Measurements from ENCODE around the gene KIAA1614. TPM values are rescaled to one million over a fixed set of nuclear protein-coding genes. Genes with fewer than 3 reads are reported as not detected.

The KIAA1614 gene
- total RNA-seq, 4 donors from 2014 or later = 6.3 to 13.9 (median 10.1) TPM

DNA sequence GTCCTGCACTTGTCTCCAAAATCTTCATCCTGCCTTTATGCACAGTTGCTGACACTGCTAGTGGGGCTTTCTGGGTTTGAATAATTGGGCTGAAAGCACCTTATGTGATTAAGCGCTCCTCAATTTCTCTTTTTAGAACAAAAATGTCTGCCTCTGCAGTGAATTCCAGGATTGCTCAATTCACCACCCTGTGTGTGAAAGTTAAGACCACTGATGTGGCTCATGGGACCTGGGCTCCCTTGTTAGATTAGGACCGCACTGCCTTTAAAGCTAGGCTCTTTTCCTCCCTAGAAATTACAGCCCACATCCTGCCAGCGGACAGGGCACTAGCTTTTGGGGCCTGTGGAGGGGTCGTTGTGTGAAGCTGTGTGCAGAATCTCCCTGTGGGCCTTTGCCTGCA is 18.8 kb downstream of the KIAA1614 start:
- TF ChIP-seq, protein P1, sequence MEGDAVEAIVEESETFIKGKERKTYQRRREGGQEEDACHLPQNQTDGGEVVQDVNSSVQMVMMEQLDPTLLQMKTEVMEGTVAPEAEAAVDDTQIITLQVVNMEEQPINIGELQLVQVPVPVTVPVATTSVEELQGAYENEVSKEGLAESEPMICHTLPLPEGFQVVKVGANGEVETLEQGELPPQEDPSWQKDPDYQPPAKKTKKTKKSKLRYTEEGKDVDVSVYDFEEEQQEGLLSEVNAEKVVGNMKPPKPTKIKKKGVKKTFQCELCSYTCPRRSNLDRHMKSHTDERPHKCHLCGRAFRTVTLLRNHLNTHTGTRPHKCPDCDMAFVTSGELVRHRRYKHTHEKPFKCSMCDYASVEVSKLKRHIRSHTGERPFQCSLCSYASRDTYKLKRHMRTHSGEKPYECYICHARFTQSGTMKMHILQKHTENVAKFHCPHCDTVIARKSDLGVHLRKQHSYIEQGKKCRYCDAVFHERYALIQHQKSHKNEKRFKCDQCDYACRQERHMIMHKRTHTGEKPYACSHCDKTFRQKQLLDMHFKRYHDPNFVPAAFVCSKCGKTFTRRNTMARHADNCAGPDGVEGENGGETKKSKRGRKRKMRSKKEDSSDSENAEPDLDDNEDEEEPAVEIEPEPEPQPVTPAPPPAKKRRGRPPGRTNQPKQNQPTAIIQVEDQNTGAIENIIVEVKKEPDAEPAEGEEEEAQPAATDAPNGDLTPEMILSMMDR (IDR thresholded peaks at IDR 0.05; ENCODE audit: low read depth) = no peak

- TF ChIP-seq, protein P1 (IDR thresholded peaks at IDR 0.05; ENCODE audit: low read depth) = no peak
These were observed 19.7 kb downstream of the KIAA1614 start for GRCh38 chr1:180932378-180932777.

GRCh38 chr1:180933141-180933540 is 20.4 kb downstream of the KIAA1614 start:
- TF ChIP-seq, protein P1 (IDR thresholded peaks at IDR 0.05; ENCODE audit: low read depth) = no peak

- TF ChIP-seq, protein P1 (IDR thresholded peaks at IDR 0.05; ENCODE audit: low read depth) = no peak
These were observed 21.9 kb downstream of the KIAA1614 start for GRCh38 chr1:180934563-180934962.

DNA sequence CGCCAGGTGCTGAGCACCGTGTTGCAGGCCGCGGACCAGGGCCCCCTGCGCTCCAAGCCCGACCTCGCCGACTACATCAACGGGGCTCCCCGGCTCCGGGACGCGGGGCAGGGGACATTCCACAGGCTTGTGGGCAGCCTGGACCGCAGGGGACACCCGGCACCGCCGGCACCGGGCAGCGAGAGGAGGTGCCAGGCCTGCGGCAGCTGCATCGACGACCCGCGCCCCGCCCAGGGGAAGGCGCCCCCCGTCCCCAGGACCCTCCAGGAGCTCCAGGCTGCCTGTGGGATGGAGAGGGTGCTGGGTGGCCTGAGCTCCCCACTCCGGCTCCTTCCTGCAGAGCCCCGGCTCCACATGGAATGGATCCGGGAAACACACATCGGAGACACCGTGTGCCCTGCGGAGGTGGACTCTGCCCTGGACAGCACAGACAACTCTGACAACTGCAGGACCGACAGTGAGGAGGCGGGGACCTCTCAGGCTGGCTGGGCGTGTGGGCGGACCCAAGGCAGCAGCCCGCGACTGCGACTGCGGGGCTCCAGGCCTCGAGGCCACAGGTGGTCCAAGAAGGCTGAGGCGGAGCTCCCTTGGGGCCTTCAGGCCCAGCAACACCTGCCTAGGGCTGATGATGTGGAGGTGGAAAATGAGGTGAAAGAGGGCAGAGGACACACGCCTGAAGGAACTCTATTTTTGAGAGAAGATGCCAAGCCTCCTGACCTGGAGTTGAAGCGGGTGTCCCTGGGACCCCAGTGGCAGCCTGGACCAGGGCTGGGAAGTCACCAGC is 22.8 kb downstream of the KIAA1614 start:
- TF ChIP-seq, protein P1 (IDR thresholded peaks at IDR 0.05; ENCODE audit: low read depth) = no peak

DNA sequence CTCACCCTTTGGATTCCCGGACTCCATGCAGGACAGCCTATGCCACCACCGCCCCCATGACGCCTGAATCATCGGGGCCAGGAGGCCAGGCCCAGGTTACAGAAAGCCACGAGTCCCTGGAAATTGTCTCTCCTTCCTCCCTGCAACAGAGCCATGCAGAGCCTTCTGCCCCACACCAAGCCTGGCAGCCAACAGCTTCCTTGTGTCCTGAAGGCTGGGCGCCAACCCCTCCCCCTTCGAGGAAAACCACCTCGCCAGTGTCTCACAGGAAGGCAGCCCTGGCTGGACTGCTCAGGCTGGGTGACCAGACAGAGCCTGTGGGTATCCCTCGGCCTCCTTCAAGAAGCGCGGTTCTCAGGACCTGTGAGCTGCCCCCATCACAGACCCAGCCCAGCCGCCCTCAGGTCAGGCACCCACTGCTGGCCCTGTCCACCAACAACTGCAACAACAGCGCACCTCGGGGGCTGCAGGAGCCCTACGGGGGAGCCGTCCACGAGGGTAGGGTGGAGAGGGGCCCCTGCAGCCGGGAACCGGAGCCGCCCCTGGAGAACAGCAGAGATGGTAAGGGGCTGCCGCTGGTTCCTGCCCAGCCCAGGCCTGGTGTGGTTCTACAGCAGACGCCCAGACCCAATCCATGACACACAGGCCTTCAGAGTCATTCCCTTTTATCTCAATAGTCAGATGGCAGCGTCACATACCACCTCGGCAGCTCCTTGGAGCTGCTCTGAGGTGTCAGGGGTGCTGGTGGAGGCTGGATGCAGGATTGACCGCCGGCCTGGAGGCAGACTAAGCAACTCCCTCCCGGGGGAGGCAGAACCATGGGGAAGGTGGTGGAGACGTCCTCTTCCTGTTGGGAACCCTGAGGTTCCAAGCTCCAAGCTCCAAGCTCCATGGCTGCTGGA is 23.7 kb downstream of the KIAA1614 start:
- TF ChIP-seq, protein P1 (IDR thresholded peaks at IDR 0.05; ENCODE audit: low read depth) = no peak

GRCh38 chr1:180937012-180937372 is 24.3 kb downstream of the KIAA1614 start:
- TF ChIP-seq, protein P1 (IDR thresholded peaks at IDR 0.05; ENCODE audit: low read depth) = no peak

Data from subcutaneous adipose tissue (tissue), 4 donors.